HepG2 (cell line): ENCODE data around the gene AKAP9. TPM values are rescaled to one million over a fixed set of nuclear protein-coding genes. Genes with fewer than 3 reads are reported as not detected.

Source experiments
- DMTF1 ChIP-seq: sonication (generic); formaldehyde crosslinking; IDR thresholded peaks from 2 replicates; pipeline ENCODE4 v1.4.0; 2020; ENCODE audit warnings: mild to moderate bottlenecking, missing genetic modification reagents
- HNF4G ChIP-seq, 2 experiments: sonication (generic) in 1 of 2; formaldehyde crosslinking in 1 of 2; IDR thresholded peaks; 2 replicates each; pipeline versions ENCODE4 v1.4.0 to v1.6.1; 2011 to 2020; ENCODE audit warnings: borderline replicate concordance in 2 of 2, low read depth in 2 of 2, mild to moderate bottlenecking in 2 of 2, low read length in 1 of 2, missing genetic modification reagents in 1 of 2, moderate library complexity in 1 of 2
- NPAS2 ChIP-seq: sonication (generic); formaldehyde crosslinking; IDR thresholded peaks from 2 replicates; pipeline ENCODE4 v1.8.0; 2022; ENCODE audit warnings: mild to moderate bottlenecking, missing genetic modification reagents, borderline replicate concordance
- PRDM10 ChIP-seq: sonication (generic); formaldehyde crosslinking; IDR thresholded peaks from 2 replicates; pipeline ENCODE4 v1.4.0; 2020; ENCODE audit warnings: low read depth, missing genetic modification reagents
- SALL1 ChIP-seq: sonication (generic); formaldehyde crosslinking; IDR thresholded peaks from 2 replicates; pipeline ENCODE4 v1.8.0; 2022; ENCODE audit warnings: mild to moderate bottlenecking, missing genetic modification reagents
- TBX2 ChIP-seq: sonication (generic); formaldehyde crosslinking; IDR thresholded peaks from 2 replicates; pipeline ENCODE4 v1.5.0; 2020; ENCODE audit warnings: missing genetic modification reagents, mild to moderate bottlenecking, borderline replicate concordance
- TEF ChIP-seq: sonication (generic); formaldehyde crosslinking; IDR thresholded peaks from 2 replicates; pipeline ENCODE4 v1.5.0; 2020; ENCODE audit warnings: missing genetic modification reagents
- TFDP1 ChIP-seq: IDR thresholded peaks from 2 replicates; pipeline ENCODE4 v1.6.1; 2016; ENCODE audit warnings: missing compliant biosample characterization, missing genetic modification reagents, borderline replicate concordance
- TRAFD1 ChIP-seq: sonication (generic); formaldehyde crosslinking; IDR thresholded peaks from 2 replicates; pipeline ENCODE4 v1.5.1; 2020; ENCODE audit warnings: missing genetic modification reagents, mild to moderate bottlenecking, borderline replicate concordance
- ZNF205 ChIP-seq: IDR thresholded peaks from 2 replicates; pipeline ENCODE4 v1.6.1; 2018; ENCODE audit warnings: missing biosample characterization, missing genetic modification reagents
- ZNF770 ChIP-seq: sonication (generic); formaldehyde crosslinking; IDR thresholded peaks from 2 replicates; pipeline ENCODE4 v1.5.0; 2020; ENCODE audit warnings: mild to moderate bottlenecking, missing genetic modification reagents
- ZUFSP ChIP-seq: sonication (generic); formaldehyde crosslinking; IDR thresholded peaks from 2 replicates; pipeline ENCODE4 v1.9.0; 2021; ENCODE audit warnings: missing genetic modification reagents, mild to moderate bottlenecking, borderline replicate concordance
- polyA plus RNA-seq, 8 experiments: library from polyadenylated mRNA; depleted of rRNA in 3 of 8; stranded (reverse) in 7 of 8; unstranded in 1 of 8; fragments of >200 nt; fragmentation: Illumina TruSeq in 4 of 8; extraction: Trizol in 4 of 8; gene quantifications; 2 replicates each; pipeline versions ENCODE4 v1.2.1 to v1.2.3, GENCODE V29; 2011 to 2016; ENCODE audit warnings: low read depth in 4 of 8, missing spikeins in 1 of 8, mixed read lengths in 1 of 8; ENCODE audit not compliant: insufficient read depth in 1 of 8
- total RNA-seq, 5 experiments: library from RNA; depleted of rRNA; stranded (reverse); fragments of >200 nt; fragmentation: Illumina TruSeq; extraction: Trizol; gene quantifications; 2 replicates each; pipeline ENCODE4 v1.2.3, GENCODE V29; 2016; ENCODE audit warnings: low read depth in 1 of 5

The AKAP9 gene
- total and polyA plus RNA-seq, 2 of the 13 experiments (the other 11 are each of a cell fraction or from before 2014, with no cell fraction given), result 27.6 to 33.1 TPM

GRCh38 chr7:92042056-92042737 is 101.5 kb downstream of the AKAP9 start (continued):
- TF ChIP-seq ZNF205 (CRISPR knock-in tag) (no peak), HNF4G (IDR thresholded peaks at IDR 0.05; ENCODE audit: borderline replicate concordance, low read depth, low read length) (peak; percentile 94), HNF4G (CRISPR knock-in tag; IDR thresholded peaks at IDR 0.05; ENCODE audit: borderline replicate concordance, low read depth) (peak; percentile 84; the same call in 1 of the 2 replicates), DMTF1 (CRISPR knock-in tag) (no peak), PRDM10 (CRISPR knock-in tag) (no peak), TEF (CRISPR knock-in tag) (no peak), ZNF770 (no peak), TBX2 (CRISPR knock-in tag) (peak; percentile 64; the same call in 1 of the 2 replicates), TRAFD1 (no peak), ZUFSP (CRISPR knock-in tag) (no peak), SALL1 (CRISPR knock-in tag) (peak; percentile 92), NPAS2 (CRISPR knock-in tag) (no peak), TFDP1 (CRISPR knock-in tag) (no peak)
